Neural cell (in vitro differentiated cells): ENCODE measurements around the gene TSPAN4. TPM values are rescaled to one million over a fixed set of nuclear protein-coding genes. Genes with fewer than 3 reads are reported as not detected.
A peak's percentile ranks its signal among the peaks of the same experiment; 100 is the strongest.

Experiments
- H2AFZ ChIP-seq: fragments of 200-600, 300-800 bp; sonication (generic), shearing (Covaris generic); 2 replicates; pipeline ENCODE4 v1.6.0; 2014; ENCODE audit warnings: low read depth, mild to moderate bottlenecking, antibody characterized with exemption, low read length, moderate library complexity
- H3F3A ChIP-seq: fragments of 200-600 bp; shearing (Covaris generic); 2 replicates; pipeline ENCODE4 v1.6.1; 2016; ENCODE audit warnings: mild to moderate bottlenecking, moderate library complexity, mixed read lengths, antibody characterized with exemption, low read length; ENCODE audit not compliant: insufficient read depth, poor library complexity, severe bottlenecking
- H3K27ac ChIP-seq: fragments of 200-600, 300-800 bp; sonication (generic), shearing (Covaris generic); 2 replicates; pipeline ENCODE4 v1.5.1; 2014; ENCODE audit warnings: mild to moderate bottlenecking, low read length, moderate library complexity
- H3K27me3 ChIP-seq: fragments of 300-800, 200-600 bp; sonication (generic), shearing (Covaris generic); 2 replicates; pipeline ENCODE4 v1.6.0; 2014; ENCODE audit warnings: mild to moderate bottlenecking, low read depth, low read length, moderate library complexity; ENCODE audit not compliant: insufficient read depth
- H3K36me3 ChIP-seq: fragments of 300-800, 200-600 bp; sonication (generic), shearing (Covaris generic); 2 replicates; pipeline ENCODE4 v1.5.1; 2014; ENCODE audit warnings: mild to moderate bottlenecking, antibody characterized with exemption, low read length, moderate library complexity; ENCODE audit not compliant: insufficient read depth
- H3K4me2 ChIP-seq: fragments of 300-800, 200-600 bp; sonication (generic), shearing (Covaris generic); 2 replicates; pipeline ENCODE4 v1.6.0; 2014; ENCODE audit warnings: mild to moderate bottlenecking, low read length
- H3K4me3 ChIP-seq: fragments of 300-800, 200-600 bp; sonication (generic), shearing (Covaris generic); 2 replicates; pipeline ENCODE4 v1.5.1; 2014; ENCODE audit warnings: mild to moderate bottlenecking, low read length, moderate library complexity
- H3K79me2 ChIP-seq: fragments of 200-600 bp; shearing (Covaris generic); replicated peaks from 2 replicates; pipeline ENCODE4 v1.6.0; 2014; ENCODE audit warnings: mild to moderate bottlenecking, low read length, moderate library complexity; ENCODE audit not compliant: insufficient read depth
- H3K9ac ChIP-seq: fragments of 300-800, 200-600 bp; sonication (generic), shearing (Covaris generic); 2 replicates; pipeline ENCODE4 v1.6.1; 2016; ENCODE audit warnings: mild to moderate bottlenecking, low read length, mixed read lengths
- H3K9me2 ChIP-seq: fragments of 200-600 bp; shearing (Covaris generic); 2 replicates; pipeline ENCODE4 v1.6.1; 2016; ENCODE audit warnings: mild to moderate bottlenecking, low read length, mixed read lengths; ENCODE audit not compliant: insufficient read depth
- H3K9me3 ChIP-seq: fragments of 200-600, 300-800 bp; sonication (generic), shearing (Covaris generic); 2 replicates; pipeline ENCODE4 v1.6.1; 2016; ENCODE audit warnings: mild to moderate bottlenecking, mixed run types, low read length, moderate library complexity, mixed read lengths
- H4K20me1 ChIP-seq: fragments of 200-600 bp; shearing (Covaris generic); 2 replicates; pipeline ENCODE4 v1.6.1; 2016; ENCODE audit warnings: mild to moderate bottlenecking, mixed run types; ENCODE audit not compliant: insufficient read depth
- EP300 ChIP-seq: fragments of 450-650 bp; conservative IDR thresholded peaks from 2 replicates; pipeline ENCODE4 v1.6.1; 2014; ENCODE audit warnings: antibody characterized with exemption, mild to moderate bottlenecking, moderate library complexity; ENCODE audit not compliant: poor library complexity, severe bottlenecking
- EZH2 ChIP-seq: fragments of 200-600, 300-800 bp; shearing (Covaris generic), sonication (generic); IDR thresholded peaks from 2 replicates; pipeline ENCODE4 v1.6.1; 2014; ENCODE audit warnings: antibody characterized with exemption, low read length, borderline replicate concordance, mild to moderate bottlenecking; ENCODE audit not compliant: insufficient read depth, poor library complexity, severe bottlenecking
- MXI1 ChIP-seq: fragments of 450-650 bp; conservative IDR thresholded peaks from 2 replicates; pipeline ENCODE4 v1.6.1; 2014; ENCODE audit warnings: antibody characterized with exemption, mild to moderate bottlenecking; ENCODE audit not compliant: poor library complexity, severe bottlenecking
- POLR2AphosphoS5 ChIP-seq: IDR thresholded peaks from 2 replicates; pipeline ENCODE4 v1.6.1; 2012
- RAD21 ChIP-seq: fragments of 450-650 bp; conservative IDR thresholded peaks from 2 replicates; pipeline ENCODE4 v1.6.1; 2014; ENCODE audit warnings: antibody characterized with exemption, mild to moderate bottlenecking, moderate library complexity
- SMC3 ChIP-seq: fragments of 450-650 bp; conservative IDR thresholded peaks from 2 replicates; pipeline ENCODE4 v1.6.1; 2014; ENCODE audit warnings: antibody characterized with exemption, mild to moderate bottlenecking, moderate library complexity; ENCODE audit not compliant: poor library complexity
- TAF1 ChIP-seq: IDR thresholded peaks from 2 replicates; pipeline ENCODE4 v1.6.1; 2012; ENCODE audit warnings: low read depth
- polyA plus RNA-seq: library from polyadenylated mRNA; depleted of rRNA; stranded (reverse); fragments of >200 nt; gene quantifications from 2 replicates; pipeline ENCODE4 v1.2.3, GENCODE V29; 2014
- TF ChIP-seq, protein P1 (sequence below): fragments of 450-650 bp; IDR thresholded peaks from 2 replicates; pipeline ENCODE4 v1.5.1; 2014; ENCODE audit warnings: antibody characterized with exemption, mild to moderate bottlenecking, moderate library complexity; ENCODE audit not compliant: poor library complexity, severe bottlenecking
- TF ChIP-seq, protein P2 (sequence below): IDR thresholded peaks from 2 replicates; pipeline ENCODE4 v1.6.1; 2012; ENCODE audit warnings: borderline replicate concordance

Gene TSPAN4
- polyA plus RNA-seq, 1 donor from 2014 or later, result 68.1 TPM

- TF ChIP-seq, protein P1, sequence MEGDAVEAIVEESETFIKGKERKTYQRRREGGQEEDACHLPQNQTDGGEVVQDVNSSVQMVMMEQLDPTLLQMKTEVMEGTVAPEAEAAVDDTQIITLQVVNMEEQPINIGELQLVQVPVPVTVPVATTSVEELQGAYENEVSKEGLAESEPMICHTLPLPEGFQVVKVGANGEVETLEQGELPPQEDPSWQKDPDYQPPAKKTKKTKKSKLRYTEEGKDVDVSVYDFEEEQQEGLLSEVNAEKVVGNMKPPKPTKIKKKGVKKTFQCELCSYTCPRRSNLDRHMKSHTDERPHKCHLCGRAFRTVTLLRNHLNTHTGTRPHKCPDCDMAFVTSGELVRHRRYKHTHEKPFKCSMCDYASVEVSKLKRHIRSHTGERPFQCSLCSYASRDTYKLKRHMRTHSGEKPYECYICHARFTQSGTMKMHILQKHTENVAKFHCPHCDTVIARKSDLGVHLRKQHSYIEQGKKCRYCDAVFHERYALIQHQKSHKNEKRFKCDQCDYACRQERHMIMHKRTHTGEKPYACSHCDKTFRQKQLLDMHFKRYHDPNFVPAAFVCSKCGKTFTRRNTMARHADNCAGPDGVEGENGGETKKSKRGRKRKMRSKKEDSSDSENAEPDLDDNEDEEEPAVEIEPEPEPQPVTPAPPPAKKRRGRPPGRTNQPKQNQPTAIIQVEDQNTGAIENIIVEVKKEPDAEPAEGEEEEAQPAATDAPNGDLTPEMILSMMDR, result peak; percentile 33
- TF ChIP-seq TAF1 (no peak), MXI1 (peak; percentile 97), POLR2AphosphoS5 (peak; percentile 86)
These were observed 68.0 kb downstream of the TSPAN4 start, which contains the start of gene CHID1 (continued) for GRCh38 chr11:910589-911030.

DNA sequence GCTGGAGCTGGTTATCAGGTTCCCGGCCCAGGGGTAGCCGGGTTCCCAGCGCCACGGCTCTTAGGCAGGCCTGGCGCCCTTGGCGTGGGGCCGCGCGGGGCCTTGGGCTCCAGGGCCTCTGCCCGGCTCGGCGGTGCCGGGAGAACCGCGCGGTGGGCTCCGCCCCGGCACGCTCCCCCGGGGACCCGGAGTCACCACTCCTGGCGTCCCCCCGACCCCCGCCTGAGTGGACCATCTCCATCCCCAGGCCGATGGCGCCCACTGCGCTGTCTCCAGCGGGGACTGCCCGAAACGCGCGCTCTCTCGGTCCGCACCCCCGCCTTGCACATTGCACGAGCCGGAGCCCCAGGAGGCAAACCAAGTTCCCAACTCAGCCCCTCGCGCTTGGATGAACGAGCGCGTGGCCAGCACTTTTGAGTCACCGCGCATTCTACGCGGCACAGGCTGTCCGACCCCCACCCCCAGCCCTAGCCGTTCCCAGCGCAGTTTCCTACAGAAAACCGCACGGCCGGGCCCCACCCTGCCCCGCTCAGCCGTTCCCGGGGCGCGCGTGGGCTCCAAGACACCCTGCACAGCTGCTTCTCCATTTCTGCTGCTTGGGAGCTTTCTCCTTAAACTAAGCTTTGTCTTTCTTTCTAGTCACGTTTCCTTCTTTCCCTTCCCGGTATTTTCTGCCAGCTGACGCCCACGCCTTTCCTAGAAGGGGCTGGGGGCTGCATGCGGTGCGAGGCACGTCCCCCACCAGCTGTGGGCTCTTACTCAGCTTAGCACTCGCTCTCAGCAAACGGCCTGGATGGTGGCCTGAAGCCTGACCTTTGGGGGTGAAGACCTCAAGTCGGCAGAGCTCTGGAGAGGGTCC, 68.6 kb downstream of the TSPAN4 start:
- peak overlapping the region; percentile 60 for H2AFZ ChIP-seq
- H3K4me2 ChIP-seq, result peak overlapping the region; percentile 65
- no peaks in the 10 kb centered on the region for H3K27me3 ChIP-seq
- H3F3A ChIP-seq, result no peaks in the 10 kb centered on the region
- TF ChIP-seq RAD21, result no peak
- no peak for TF ChIP-seq EP300
- no peak for TF ChIP-seq TAF1
- TF ChIP-seq POLR2AphosphoS5, result no peak
- no peak for TF ChIP-seq MXI1
- TF ChIP-seq, protein P2, sequence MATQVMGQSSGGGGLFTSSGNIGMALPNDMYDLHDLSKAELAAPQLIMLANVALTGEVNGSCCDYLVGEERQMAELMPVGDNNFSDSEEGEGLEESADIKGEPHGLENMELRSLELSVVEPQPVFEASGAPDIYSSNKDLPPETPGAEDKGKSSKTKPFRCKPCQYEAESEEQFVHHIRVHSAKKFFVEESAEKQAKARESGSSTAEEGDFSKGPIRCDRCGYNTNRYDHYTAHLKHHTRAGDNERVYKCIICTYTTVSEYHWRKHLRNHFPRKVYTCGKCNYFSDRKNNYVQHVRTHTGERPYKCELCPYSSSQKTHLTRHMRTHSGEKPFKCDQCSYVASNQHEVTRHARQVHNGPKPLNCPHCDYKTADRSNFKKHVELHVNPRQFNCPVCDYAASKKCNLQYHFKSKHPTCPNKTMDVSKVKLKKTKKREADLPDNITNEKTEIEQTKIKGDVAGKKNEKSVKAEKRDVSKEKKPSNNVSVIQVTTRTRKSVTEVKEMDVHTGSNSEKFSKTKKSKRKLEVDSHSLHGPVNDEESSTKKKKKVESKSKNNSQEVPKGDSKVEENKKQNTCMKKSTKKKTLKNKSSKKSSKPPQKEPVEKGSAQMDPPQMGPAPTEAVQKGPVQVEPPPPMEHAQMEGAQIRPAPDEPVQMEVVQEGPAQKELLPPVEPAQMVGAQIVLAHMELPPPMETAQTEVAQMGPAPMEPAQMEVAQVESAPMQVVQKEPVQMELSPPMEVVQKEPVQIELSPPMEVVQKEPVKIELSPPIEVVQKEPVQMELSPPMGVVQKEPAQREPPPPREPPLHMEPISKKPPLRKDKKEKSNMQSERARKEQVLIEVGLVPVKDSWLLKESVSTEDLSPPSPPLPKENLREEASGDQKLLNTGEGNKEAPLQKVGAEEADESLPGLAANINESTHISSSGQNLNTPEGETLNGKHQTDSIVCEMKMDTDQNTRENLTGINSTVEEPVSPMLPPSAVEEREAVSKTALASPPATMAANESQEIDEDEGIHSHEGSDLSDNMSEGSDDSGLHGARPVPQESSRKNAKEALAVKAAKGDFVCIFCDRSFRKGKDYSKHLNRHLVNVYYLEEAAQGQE, result no peak
- TF ChIP-seq SMC3, result no peak
- no peak for TF ChIP-seq EZH2
- H3K4me3 ChIP-seq, result peak overlapping the region; percentile 96
- H3K9ac ChIP-seq, result peak overlapping the region; percentile 87
- no peaks in the 10 kb centered on the region for H3K36me3 ChIP-seq
- peaks cover 11% of the 10 kb centered on the region for H3K79me2 ChIP-seq
- H3K9me2 ChIP-seq, result no peaks in the 10 kb centered on the region
- H3K27ac ChIP-seq, result peak overlapping the region; percentile 52
- H3K9me3 ChIP-seq, result no peaks in the 10 kb centered on the region
- no peaks in the 10 kb centered on the region for H4K20me1 ChIP-seq

DNA sequence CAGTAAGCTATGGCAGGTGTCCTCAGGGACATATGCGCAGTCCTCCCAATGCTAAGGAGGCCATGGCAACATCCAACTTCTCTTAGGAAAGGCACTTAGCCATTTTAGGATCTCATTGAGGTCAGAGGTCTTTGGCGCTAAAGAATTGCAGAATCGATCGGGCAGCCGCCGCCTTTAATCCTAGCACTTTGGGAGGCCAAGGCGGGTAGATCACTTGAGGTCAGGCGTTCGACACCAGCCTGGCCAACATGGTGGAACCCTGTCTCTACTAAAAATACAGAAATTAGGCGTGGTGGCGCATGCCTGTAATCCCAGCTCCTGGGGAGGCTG, 69.2 kb downstream of the TSPAN4 start:
- Histone ChIP-seq H4K20me1 (no peaks in the 10 kb centered on the region), H3K79me2 (peaks cover 11% of the 10 kb centered on the region), H3F3A (no peaks in the 10 kb centered on the region), H3K9me3 (no peaks in the 10 kb centered on the region), H3K4me3 (peak overlapping the region; percentile 96), H2AFZ (no peak overlapping the region), H3K27me3 (no peaks in the 10 kb centered on the region), H3K36me3 (no peaks in the 10 kb centered on the region), H3K9me2 (no peaks in the 10 kb centered on the region), H3K4me2 (peak overlapping the region; percentile 65), H3K27ac (no peak overlapping the region), H3K9ac (peak overlapping the region; percentile 87)
- TF ChIP-seq MXI1 (no peak), EZH2 (no peak), TAF1 (no peak), RAD21 (no peak), SMC3 (no peak), EP300 (no peak), POLR2AphosphoS5 (no peak)
- TF ChIP-seq, protein P1, result no peak
- TF ChIP-seq, protein P2, result no peak
